Mesothelial cell of epicardium (in vitro differentiated cells): Measurements from ENCODE around the gene MAN2A2. TPM values are rescaled to one million over a fixed set of nuclear protein-coding genes. Genes with fewer than 3 reads are reported as not detected.

Source experiments
- DNase-seq, 2 experiments: peaks; one replicate each; pipeline ENCODE4 v3.0.0; 2021; ENCODE audit warnings: low spot score in 2 of 2; ENCODE audit not compliant: unreplicated experiment in 2 of 2
- H3K27ac Mint-ChIP-seq: 2 replicates; pipeline ENCODE4 v1.8.0; 2021; ENCODE audit warnings: mixed read lengths
- H3K27me3 Mint-ChIP-seq: 2 replicates; pipeline ENCODE4 v1.8.0; 2021; ENCODE audit warnings: low read depth, mixed read lengths
- H3K36me3 Mint-ChIP-seq: 2 replicates; pipeline ENCODE4 v1.8.0; 2021; ENCODE audit warnings: mixed read lengths
- H3K4me1 Mint-ChIP-seq: 2 replicates; pipeline ENCODE4 v1.8.0; 2021; ENCODE audit warnings: mixed read lengths
- H3K4me3 Mint-ChIP-seq: 2 replicates; pipeline ENCODE4 v1.8.0; 2021; ENCODE audit warnings: mild to moderate bottlenecking, moderate library complexity, mixed read lengths
- H3K9me3 Mint-ChIP-seq: 2 replicates; pipeline ENCODE4 v1.8.0; 2021; ENCODE audit warnings: mixed read lengths
- total RNA-seq: library from RNA; stranded (reverse); gene quantifications from 3 replicates; pipeline ENCODE4 v1.2.1, GENCODE V29; 2021
- TF ChIP-seq, protein P1 (sequence below): fragments of 200-600 bp; sonication (generic); IDR thresholded peaks from one replicate; pipeline ENCODE4 v1.5.0; 2021; ENCODE audit warnings: antibody characterized with exemption; ENCODE audit not compliant: unreplicated experiment

MAN2A2 gene
- total RNA-seq, 1 donor from 2014 or later = 104 TPM

DNA sequence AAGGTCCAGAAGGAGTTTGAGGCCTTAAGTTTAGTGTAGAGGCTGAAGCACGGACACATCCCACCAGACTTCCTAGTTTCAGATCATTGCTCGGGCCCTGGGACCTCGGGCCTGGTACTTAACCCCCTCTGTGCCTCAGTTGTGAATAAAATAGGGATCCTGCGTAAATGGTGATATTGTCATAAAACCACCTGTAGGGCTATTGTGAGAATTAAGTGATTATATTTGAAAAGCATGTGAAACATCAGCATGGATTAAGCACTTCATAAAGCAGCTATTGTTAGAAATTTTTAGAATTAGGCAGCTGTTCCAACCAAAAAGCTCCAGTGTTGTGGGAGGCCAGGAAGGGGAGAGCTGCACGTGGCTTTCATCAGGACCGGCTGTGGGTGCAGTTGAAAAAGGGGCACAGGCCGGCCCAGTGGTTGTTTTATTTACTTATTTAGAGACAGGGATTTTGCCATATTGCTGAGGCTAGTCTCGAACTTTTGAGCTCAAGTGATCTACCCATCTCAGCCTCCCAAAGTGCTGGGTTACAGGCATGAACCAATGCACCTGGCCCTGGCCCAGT lies 56.0 kb downstream of the MAN2A2 start:
- DNase-seq = no peak
- Mint-ChIP-seq H3K4me3 (no peak overlapping the region), H3K36me3 (peaks cover 22% of the 10 kb centered on the region), H3K9me3 (no peaks in the 10 kb centered on the region), H3K27me3 (no peaks in the 10 kb centered on the region), H3K4me1 (peaks cover 18% of the 10 kb centered on the region), H3K27ac (no peak overlapping the region)
- TF ChIP-seq, protein P1, sequence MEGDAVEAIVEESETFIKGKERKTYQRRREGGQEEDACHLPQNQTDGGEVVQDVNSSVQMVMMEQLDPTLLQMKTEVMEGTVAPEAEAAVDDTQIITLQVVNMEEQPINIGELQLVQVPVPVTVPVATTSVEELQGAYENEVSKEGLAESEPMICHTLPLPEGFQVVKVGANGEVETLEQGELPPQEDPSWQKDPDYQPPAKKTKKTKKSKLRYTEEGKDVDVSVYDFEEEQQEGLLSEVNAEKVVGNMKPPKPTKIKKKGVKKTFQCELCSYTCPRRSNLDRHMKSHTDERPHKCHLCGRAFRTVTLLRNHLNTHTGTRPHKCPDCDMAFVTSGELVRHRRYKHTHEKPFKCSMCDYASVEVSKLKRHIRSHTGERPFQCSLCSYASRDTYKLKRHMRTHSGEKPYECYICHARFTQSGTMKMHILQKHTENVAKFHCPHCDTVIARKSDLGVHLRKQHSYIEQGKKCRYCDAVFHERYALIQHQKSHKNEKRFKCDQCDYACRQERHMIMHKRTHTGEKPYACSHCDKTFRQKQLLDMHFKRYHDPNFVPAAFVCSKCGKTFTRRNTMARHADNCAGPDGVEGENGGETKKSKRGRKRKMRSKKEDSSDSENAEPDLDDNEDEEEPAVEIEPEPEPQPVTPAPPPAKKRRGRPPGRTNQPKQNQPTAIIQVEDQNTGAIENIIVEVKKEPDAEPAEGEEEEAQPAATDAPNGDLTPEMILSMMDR = no peak

DNA sequence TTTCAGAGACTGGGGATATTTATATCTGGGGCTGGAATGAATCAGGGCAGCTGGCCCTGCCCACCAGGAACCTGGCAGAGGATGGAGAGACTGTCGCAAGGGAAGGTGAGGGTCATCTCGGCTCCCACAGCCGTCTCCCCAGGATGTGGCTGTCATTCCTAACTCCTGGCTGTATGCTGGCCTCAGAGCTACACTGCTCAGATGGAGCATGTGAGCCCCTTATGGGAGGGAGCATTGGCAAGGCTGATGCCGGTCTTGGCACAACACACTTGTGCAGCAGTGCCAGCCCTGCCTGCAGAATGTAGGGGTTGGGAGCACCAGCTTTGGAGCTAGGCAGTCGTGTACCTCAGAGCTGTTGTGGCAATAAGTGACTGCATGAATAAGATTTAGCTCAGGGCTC lies 56.8 kb downstream of the MAN2A2 start:
- TF ChIP-seq, protein P1 = no peak
- no peak overlapping the region for H3K4me3 Mint-ChIP-seq

DNA sequence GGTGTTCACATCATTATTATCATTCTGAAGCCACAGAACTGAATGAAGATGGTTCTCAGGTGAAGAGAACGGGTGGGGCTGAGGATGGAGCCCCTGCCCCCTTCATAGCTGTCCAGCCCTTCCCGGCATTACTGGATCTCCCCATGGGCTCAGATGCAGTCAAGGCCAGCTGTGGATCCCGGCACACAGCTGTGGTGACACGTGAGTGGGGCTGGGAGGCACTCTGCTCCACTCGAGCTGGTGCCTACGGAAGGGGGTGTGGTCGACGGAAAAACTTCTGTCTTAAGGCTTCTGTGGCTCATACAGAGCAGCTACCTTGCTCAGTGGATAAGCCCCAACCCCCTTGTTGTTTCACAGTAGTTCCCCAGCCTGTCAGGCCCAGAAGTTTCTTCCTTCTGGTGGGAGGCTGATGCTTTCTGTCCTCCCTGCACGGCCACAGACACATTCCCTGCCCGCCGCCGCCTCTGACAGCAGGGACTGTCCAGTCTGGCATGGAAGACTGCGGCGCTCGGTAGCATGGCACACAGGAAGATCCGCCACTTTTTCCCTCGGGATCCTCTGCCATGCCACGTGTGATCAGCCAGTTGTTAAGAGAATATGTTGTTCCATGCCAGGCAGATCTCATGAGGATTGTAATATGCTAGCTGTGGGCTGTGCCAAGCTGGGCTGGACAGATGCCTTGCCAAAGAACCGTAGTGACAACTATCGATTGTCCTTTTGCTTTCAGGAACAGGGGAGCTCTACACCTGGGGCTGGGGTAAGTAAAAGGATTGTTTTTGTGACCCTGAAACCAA lies 57.4 kb downstream of the MAN2A2 start:
- no peak for DNase-seq
- Mint-ChIP-seq H3K9me3 (no peaks in the 10 kb centered on the region), H3K36me3 (peaks cover 25% of the 10 kb centered on the region), H3K27me3 (no peaks in the 10 kb centered on the region), H3K4me3 (no peak overlapping the region), H3K4me1 (peaks cover 16% of the 10 kb centered on the region), H3K27ac (peak overlapping the region; percentile 39)
- TF ChIP-seq, protein P1 = no peak

More for the DNA sequence above, 56.8 kb downstream of the MAN2A2 start:
- H3K4me1 Mint-ChIP-seq = peaks cover 16% of the 10 kb centered on the region
- H3K27me3 Mint-ChIP-seq = no peaks in the 10 kb centered on the region
- peaks cover 22% of the 10 kb centered on the region for H3K36me3 Mint-ChIP-seq
- H3K9me3 Mint-ChIP-seq = no peaks in the 10 kb centered on the region
- DNase-seq = no peak
- H3K27ac Mint-ChIP-seq = no peak overlapping the region

DNA sequence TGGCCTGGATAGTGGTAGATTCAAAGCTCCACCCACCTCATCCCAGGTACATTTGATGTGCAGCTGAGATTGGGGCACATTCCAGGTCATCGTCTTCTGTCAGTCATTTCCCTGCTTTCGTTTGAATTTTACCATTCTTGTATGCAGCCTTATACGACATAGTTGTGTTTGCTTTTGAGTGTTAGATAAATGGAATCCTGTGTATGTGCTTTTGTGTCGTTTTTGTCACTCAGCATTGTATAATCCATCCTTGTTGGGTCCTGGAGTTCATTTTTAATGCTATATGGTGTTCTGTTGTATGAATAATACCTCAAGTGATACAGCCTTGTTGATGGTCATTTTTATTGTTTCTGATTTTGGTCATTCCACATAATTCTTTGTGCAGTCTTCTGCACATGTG lies 58.9 kb downstream of the MAN2A2 start:
- peaks cover 7% of the 10 kb centered on the region for H3K4me1 Mint-ChIP-seq
- H3K4me3 Mint-ChIP-seq = no peak overlapping the region
- no peak for DNase-seq
- no peaks in the 10 kb centered on the region for H3K27me3 Mint-ChIP-seq
- TF ChIP-seq, protein P1 = no peak
- peaks cover 28% of the 10 kb centered on the region for H3K36me3 Mint-ChIP-seq
- no peaks in the 10 kb centered on the region for H3K9me3 Mint-ChIP-seq
- no peak overlapping the region for H3K27ac Mint-ChIP-seq

DNA sequence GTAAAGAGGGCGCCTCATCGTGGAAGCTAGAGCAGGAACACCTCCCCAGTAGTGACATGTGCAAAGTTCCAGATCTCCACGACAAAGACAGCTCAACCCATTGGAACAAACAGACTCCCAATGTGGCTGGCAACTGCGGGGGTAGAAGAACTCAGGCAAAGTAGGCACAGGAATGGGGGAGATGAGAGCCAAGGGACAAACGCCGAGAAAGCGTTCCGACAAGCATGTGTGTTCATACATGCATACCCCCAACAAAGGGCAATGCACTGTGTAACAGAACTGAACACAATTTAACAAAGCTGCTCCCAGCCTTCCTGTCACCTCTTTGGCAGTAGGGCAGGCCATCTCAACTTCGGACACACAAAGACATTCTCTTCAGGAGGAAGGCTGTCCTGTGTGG lies 63.2 kb downstream of the MAN2A2 start:
- no peak for DNase-seq
- TF ChIP-seq, protein P1 = no peak
- H3K9me3 Mint-ChIP-seq = no peaks in the 10 kb centered on the region
- no peak overlapping the region for H3K4me3 Mint-ChIP-seq
- peaks cover 1% of the 10 kb centered on the region for H3K4me1 Mint-ChIP-seq
- H3K27ac Mint-ChIP-seq = no peak overlapping the region
- H3K27me3 Mint-ChIP-seq = no peaks in the 10 kb centered on the region
- peaks cover 39% of the 10 kb centered on the region for H3K36me3 Mint-ChIP-seq
